ENCODE measurements around the gene KLC1.

Gene KLC1

DNA sequence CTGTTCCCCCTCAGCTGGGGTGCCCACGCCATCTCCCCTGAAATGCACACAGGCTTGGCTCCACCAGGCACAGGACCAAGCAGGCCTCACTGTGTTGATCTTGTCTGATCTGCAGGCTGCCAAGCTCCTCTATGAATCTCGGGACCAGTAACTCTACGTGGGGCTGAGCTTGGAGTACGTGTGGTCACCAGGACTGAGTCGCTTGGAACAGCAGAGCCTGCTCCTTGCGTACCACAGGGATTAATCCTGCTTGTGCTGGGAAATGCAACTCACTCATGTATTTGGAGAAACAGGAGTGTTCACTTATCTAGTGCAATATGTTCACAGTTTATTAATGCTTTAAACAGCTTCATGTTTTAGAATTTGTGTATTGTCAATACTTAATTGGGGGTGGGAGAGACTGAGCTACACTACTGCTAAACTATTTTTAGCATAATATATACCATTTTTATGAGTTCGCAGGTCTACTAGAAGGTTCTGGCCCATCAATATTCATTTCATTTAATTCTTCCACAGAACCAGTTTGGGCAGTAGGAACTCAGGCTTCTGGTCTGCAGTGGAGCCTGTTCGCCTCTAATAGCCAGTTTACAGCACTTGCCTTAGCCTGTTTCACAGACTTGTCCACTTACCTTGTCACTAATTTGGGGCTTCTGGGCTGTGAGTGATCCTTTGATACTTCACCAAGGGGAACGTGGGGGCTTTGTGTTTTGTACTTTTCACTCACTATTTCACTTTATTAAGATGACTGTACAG, 104.0 kb downstream of the KLC1 start:
- in situ Hi-C loops (cut with MboI; ENCODE audit: low sequenced_read_pairs): no loop called here

DNA sequence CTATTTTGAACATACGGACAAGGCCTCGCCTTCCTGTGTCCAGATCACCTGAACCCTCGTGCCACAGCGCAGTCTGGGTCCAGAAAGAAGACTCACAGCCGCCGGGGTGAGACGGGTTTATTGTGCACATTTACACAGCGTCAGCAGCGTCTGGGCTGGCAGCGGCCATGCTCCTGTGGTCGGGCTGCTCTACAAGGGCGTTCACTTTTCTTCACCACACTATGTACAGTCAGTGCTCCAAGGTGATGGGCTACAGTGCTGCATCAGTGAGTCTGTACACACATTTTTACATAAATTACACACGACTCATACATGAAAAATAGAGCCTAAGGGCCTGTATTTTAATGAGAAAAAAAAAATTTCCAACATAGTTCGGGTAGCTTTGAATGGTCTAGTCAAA, 104.6 kb downstream of the KLC1 start:
- in situ Hi-C loops (cut with MboI; ENCODE audit: low sequenced_read_pairs): no loop called here

DNA sequence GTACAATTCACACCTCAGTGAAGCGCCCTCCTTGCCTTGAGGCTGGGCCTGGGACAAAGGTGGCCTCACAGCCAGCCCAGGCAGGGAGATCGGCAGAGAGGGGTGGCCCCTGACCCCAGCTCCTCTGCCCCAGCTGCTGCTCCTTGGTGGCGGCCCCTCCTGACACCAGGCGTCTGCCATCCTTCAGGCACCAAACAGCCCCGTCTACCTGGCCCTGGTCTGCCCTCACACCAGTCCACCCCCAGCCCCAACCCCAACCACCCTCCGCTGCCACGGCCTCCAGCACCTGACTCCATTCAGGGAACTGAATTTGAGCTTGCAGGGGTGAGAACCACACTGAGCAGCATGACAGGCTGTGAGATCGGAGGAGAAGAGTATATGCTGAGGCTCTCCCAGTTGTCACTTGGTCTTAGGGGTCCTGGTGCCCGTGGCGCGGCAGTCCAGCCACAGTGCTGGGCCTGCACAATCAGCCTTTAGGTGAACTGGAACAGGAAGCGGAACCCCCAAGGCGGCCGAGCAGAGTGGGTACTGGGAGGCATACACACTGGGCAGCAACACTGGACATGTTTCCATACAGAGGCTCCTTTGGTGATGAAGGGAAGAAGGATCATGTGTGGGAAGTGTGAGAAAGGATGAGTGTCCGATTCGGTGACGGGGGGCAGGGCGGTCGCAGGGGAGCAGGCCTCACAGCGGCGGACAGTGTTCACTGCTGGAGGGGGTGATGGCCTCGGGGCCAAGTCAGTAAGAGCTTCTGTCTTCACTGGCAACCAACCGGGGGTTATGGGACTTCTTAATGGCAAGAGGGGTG, 105.3 kb downstream of the KLC1 start:
- in situ Hi-C loops (cut with MboI; ENCODE audit: low sequenced_read_pairs): no loop called here

DNA sequence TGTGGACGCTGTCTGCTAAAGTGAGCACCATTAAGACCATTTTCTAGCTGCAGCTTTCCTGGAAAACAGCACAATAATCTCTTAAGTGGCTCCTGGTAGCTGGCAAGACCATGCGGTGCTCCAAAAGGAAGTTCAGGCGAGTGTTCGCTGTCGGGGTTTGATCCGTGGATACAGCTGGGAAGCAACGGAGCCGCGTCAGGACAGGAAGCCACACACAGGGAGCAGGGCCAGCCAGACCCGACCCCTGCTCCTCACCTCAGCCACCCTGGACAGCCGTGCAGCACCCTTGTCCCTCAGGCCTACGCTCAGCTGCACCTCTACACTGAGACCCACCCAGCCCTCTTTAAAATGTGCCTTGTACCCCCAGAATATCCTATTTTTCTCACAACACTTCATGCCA, 106.0 kb downstream of the KLC1 start:
- in situ Hi-C loops (cut with MboI; ENCODE audit: low sequenced_read_pairs): no loop called here

DNA sequence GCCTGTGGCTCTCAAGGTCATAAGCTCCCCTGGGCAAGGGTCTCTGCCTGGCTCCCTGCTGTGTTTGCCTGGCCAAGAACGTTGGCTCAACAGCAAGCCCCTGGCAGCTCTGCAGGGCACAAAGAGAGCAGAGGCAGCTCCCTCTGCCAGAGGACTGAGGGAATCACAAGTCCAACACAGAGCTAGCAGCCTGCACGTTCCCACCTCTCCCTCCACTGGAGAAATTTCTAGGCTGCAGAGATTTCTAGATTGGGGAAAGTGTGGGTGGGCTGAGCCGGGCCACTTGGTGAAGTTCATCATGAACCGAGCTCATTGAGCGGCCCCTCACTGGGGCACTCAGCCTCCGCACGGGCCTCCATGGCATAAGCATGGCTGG, 106.4 kb downstream of the KLC1 start:
- in situ Hi-C loops (cut with MboI; ENCODE audit: low sequenced_read_pairs): no loop called here

DNA sequence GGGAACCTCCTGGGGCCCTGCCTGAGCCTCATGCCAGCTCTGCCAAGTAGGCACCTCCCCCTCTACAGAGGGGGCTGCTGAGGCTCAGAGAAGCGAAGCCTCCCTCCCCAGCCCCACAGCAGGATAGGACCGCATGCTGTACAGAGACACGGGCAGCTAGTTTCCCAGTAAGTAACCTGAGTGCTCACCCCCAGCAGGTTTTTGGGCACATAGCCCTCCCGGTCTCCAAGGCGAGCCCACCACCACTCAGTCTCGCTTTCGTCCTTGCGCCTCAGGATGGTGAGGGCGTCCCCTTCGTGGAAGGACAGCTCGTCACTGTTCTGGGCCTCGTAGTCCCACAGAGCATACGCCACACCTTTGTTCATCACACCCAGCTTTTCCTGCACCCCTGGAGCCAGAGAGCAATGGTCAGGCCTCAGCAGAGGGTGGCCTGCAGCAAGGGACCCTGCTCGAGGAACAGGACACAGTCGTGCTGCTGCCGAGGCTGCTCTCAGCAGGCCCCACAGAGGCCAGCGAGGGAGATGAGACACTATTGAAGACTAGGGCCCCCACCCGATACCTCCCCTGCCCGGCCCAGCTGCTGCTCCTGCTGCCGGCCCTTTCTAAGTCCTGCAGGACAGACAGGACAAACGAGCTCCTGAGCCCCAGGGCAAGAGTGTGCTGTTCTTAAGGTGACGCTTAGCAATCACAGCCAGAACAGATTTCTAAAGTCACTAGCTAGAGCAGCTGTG, 107.0 kb downstream of the KLC1 start:
- in situ Hi-C loops (cut with MboI; ENCODE audit: low sequenced_read_pairs): no loop called here

DNA sequence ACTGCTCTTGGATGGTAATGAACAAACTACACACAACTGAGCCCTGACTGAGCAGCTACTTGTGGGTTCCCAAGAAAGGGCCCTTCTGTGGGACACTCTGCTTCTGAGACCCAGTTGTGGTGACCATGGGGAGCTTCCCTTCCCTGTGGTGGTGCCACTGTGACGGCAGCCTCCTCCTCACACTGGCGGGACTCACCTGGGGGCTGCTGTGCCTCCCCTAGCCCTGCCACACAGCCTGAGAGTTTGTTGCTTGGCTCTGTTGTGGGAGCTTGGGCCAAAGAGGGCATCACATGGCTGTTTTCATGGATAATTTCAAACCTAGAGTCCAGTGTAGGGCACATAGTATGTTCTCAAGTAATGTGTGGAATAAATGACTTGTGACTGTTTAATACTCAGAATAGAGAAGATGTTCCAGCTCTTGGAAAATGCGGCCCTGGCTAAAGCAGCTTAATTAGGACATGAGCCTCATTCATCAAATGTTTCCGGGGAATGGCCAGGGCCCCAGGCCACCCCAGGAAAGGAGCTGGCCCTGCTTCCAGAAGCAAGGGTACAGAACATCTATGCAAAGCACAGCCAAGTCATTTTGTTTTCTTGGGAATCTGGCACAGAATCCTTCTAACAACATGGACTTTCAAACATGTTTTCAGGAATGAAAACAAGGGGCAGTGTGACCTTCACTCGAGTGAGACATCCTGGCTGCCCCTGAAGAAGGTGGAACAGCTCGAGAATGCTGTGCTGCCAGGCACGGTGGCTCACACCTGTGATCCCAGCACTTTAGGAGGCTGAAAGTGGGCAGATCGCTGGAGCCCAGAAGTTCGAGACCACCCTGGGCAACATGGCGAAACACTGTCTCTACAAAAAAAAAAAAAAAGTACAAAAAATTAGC, 107.8 kb downstream of the KLC1 start:
- in situ Hi-C loops (cut with MboI; ENCODE audit: low sequenced_read_pairs): no loop called here

DNA sequence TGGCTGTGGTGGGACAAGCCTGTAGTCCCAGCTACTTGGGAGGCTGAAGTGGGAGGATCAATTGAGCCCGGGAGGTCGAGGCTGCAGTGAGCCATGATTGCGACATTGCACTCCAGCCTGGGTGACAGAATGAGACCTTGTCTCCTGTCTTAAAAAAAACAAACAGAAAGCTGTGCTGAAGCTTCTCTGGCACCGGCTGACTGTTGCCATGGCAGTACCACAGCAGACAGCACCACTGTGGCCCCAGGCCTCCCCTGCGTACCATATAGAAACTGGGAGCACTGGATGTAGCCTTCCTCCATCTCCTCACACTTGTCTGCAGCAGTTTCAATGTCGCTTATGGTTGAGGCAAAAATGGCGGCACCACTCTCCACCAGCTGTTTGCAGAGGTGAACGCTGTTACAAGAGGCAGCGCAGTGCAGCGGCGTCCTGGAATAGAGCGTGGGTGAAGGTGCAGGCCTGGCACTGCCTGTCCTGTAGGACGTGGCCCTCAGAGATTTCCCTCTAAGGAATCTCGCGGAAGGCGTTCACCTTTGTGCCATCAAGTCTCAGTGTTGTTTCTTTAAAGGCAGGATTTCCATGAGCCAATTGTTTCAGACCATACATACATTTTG, 108.5 kb downstream of the KLC1 start:
- in situ Hi-C loops (cut with MboI; ENCODE audit: low sequenced_read_pairs): no loop called here

DNA sequence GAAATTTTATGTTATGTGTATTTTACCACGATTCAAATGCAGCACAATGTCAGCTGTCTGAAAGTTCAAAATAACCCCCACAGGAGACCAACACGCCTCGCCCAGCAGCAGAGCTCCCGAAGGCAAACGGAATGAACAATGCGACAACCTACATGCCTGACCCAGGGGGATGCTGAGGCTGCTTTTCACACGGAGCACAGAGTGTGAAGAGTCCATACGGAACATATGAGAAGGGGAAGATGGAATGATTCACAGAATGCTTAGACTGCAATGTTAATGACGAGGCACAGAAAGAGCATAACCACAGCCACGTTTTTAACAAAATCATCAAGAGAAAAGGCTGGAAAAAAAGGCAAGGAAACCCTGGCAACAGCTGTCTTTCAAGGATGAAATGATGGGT, 109.2 kb downstream of the KLC1 start:
- in situ Hi-C loops (cut with MboI; ENCODE audit: low sequenced_read_pairs): no loop called here

DNA sequence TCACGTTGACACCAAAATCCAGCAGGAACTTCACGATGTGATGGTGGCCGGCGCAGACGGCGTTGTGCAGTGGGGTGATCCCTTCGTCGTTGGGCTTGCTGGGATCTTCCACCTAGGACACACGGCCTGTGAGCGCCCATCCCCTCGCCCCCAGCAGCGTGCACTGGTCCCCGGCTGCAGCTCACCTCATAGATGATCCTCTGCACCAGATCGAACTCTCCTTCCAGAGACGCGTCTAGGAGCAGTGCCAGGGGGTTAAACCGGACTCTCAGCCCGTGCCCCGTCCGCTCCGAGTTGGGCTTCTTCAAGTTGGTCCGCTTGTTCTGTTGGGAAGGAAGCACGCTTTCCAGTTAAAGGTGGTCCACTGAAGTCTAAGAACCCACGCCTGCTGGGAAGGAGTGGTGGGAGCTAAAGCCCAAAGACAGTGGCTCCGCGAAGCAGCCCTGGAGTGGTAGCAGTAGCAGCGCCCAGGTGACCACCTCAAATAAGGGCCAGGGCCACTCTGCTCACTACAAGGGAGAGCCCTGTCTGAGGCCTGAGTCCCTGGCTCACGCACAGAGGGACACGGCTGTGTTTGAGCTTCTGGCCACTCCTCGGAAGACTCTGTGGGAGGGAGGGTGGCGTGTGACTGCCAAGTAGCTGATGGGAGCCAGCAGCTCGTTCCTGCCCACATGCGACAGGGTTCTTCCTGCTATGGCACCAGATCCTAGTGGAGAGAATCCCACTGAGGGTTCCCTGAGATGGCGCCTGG, 109.9 kb downstream of the KLC1 start:
- in situ Hi-C loops (cut with MboI; ENCODE audit: low sequenced_read_pairs): no loop called here

DNA sequence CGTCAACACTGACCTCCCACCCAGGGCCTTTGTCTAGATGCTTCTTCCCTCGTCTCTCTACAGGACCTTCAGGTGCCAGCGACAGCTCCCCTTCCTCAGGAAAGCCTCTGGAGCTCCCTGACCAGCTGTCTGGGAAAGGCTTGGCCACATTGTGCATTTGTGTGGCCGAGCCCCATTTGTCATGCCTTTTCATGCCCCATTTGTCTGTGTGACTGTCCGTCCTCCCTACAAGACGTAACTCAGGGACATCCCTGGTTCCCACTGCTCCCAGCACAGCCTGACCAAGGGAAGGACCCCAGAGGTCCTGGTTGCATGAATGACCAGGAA, 110.4 kb downstream of the KLC1 start:
- in situ Hi-C loops (cut with MboI; ENCODE audit: low sequenced_read_pairs): no loop called here

DNA sequence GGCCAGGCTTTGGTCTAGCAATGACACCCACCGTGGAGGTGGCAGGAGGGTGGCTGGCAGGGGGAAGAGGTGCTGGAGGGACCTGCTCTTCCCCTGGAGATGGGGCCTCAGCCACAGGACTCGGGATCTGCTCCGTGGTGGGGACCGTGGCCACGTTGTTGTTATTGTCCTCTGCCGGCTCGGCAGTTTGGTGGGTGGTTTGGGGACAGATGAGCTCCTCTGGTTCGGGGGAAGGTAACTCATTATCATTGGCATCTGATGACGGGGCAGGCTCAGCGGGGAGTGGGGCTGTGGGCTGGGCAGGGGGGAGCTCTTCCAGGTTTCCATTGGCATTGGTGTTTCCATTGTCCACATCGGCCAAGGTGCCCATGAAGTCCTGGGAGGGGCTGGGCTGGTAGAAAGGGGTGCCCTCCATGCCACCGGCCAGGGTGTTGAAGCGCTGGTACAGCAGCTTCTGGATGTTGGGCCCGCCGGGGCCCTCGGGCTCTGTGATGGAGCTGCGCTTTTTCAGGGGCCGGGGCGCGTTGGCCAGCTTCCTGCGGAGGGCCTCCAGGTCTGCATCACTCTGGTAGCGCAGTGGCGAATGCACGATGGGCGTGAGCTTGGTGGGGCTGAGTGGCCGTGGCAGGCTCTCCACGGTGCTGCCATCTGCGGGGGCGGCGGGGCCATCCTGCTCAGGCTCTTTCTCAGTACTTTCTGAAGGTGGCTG, 110.9 kb downstream of the KLC1 start:
- in situ Hi-C loops (cut with MboI; ENCODE audit: low sequenced_read_pairs): no loop called here

DNA sequence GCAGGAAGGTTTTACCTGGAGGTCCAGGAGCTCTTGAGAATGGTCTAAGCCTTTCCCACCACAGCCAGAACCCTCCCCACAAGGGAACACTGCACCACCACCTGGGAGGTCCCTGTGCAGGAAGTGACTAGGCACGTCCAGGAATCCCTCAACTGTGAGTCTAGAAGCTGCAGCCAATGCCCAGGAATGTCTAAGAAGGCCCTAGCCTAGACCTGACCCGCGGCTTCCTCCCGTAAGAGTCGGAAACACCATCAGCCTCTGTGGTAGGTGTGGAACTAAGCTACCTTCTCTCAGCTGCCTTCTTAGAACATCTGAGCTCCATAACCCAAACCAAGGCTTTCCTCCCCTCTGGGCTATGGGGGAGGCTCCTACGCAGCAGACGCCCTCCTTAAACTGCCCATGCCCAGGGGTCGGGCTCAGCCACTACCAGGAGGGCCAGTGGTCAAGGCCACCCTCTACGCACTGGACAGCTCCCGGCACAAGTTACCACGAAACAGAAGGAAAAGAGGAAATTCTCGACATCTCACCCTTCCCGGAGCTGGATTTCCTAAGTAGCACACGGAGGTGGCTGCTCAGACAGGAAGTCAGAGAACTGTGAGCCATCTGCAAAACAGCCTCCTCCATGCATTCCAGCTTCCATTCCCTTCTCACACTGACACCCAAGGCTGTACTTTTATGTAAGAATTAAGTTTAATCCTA, 112.1 kb downstream of the KLC1 start:
- in situ Hi-C loops (cut with MboI; ENCODE audit: low sequenced_read_pairs): no loop called here

DNA sequence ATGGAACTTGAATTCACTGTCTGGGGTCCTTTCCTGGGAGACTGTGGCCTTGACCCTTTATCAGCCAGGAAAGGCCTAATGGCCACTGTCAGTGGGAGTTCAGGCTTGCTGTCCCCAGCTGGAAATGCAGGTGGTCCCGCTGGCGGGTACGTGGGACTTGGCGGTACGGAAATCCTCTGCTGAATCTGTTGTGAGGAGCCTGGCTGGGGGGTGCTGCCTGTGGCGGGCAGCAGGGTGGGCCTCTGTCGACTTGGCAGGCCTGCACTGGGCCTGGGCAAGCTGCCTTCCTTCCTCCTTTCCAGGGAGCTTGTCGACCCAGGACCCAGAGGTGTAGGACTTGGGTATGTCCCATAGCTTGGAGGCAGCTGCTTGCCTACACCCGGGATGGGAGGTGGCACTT, 112.9 kb downstream of the KLC1 start:
- in situ Hi-C loops (cut with MboI; ENCODE audit: low sequenced_read_pairs): no loop called here

DNA sequence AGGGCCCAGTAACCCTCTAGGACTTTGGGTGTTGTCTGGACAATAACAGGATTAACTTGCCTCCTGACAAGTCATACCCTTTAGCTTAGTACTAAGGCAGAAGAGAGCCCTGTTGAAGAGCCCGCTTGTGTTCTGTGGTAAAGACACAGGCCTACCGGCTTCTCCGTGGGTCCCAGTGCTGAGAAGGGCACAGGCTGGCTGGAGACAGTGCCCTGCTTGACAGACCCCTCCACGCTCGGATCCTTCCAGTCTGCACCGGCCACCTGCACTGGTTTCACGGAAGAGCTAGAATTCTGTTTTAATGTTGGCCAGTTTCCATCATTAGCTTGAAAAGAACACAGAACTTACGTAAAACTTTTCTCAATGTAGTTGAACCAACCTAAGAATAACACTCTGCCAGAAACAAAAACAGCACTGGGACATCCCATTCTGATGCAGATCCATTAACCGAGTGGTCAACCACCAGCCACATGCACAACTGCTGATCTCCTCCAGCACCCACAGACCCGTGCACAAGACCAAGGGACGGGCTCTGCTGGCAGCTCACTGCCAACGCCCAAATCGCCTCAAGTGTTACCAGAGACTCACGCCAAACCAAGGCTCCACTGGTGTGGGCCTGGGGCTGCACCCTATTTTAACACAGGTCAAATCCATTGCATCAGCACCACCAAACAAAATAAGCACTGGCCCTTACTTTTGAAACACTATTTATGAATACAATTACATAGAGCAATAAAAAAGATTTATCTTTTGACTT, 113.7 kb downstream of the KLC1 start:
- in situ Hi-C loops (cut with MboI; ENCODE audit: low sequenced_read_pairs): no loop called here

DNA sequence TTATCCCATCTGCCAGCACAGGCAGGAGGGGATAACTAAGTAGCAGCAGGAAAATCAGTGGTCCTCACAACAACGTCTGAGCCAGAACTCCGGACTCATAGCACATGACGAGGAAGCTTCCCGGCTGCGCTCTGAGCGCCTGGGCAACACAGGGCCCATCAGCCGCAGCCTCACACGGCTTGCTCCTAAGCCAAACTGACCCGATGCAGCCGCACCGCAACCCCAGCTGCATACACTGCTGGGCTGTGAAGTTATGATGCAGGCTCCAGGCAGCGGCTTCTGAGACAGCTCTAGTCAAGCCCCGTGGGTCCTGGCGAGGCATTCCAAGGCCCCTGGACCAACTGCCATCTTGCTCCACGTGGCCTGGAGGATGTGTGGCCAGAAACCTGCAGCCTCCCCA, 114.7 kb downstream of the KLC1 start:
- in situ Hi-C loops (cut with MboI; ENCODE audit: low sequenced_read_pairs): no loop called here

DNA sequence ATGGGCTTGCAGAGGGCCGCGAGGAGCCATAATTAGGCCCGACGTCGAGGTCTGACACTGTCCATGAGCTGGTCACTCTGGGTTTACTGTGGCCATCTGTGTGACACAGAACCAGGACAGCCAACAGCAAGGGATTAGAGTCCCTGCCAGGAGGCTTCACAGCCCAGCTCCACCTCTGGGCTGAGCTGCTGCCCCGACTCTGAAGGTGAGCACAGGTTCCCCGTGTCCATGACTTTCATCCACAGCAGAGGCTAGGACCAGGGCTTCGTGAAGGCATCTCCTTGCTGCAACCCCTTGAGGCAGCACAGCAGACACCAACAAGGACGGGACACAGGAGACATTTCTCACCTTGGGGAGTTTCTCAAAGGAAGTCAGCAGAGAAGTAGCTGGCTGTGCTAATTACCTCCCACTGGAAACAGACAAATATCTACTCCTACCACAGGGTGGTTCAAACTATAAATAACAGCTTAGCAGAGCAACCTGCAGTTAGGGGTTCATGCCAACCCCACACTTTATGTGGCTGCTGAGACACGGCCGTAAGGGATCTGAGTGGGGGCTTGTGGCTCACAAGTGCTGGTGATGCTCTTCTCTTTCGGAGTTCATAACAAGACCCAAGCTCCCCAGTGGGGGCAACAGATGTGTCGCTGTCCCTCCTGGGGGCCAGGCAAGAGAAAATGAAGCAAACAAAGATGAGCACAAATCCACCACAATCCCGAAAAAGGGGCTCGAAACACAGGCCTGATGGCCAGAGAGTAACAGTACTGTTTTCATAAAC, 115.8 kb downstream of the KLC1 start:
- in situ Hi-C loops (cut with MboI; ENCODE audit: low sequenced_read_pairs): no loop called here

All from hTERT RPE-1 (cell line).